OCI-LY3 (cell line): Measurements from ENCODE around the gene KRT23.
A peak's percentile ranks its signal among the peaks of the same experiment; 100 is the strongest.

Source experiments
- H2AFZ ChIP-seq: fragments of 200-600, 300-600 bp; shearing (Covaris generic); 2 replicates; pipeline ENCODE4 v1.6.0; 2014; ENCODE audit warnings: antibody characterized with exemption, low read depth, low read length
- H3K27ac ChIP-seq: fragments of 200-600, 300-600 bp; sonication (generic); 2 replicates; pipeline ENCODE4 v1.5.1; 2014; ENCODE audit warnings: mild to moderate bottlenecking, low read length, moderate library complexity, mixed read lengths
- H3K27me3 ChIP-seq: fragments of 200-600, 300-600 bp; sonication (generic); 2 replicates; pipeline ENCODE4 v1.6.1; 2014; ENCODE audit warnings: low read depth, low read length, mixed read lengths
- H3K36me3 ChIP-seq: fragments of 200-600, 300-600 bp; sonication (generic); replicated peaks from 2 replicates; pipeline ENCODE3; 2014; ENCODE audit warnings: low read depth, low read length, mixed read lengths
- H3K4me1 ChIP-seq: fragments of 300-600, 200-600 bp; sonication (generic); 2 replicates; pipeline ENCODE4 v1.6.1; 2014; ENCODE audit warnings: low read length, mixed read lengths
- H3K4me2 ChIP-seq: fragments of 200-600, 300-600 bp; sonication (generic); 2 replicates; pipeline ENCODE4 v1.6.1; 2014; ENCODE audit warnings: low read length, mixed read lengths
- H3K4me3 ChIP-seq: fragments of 300-600, 200-600 bp; sonication (generic); 2 replicates; pipeline ENCODE4 v1.5.1; 2014; ENCODE audit warnings: antibody characterized with exemption, mild to moderate bottlenecking, low read length, moderate library complexity
- H3K79me2 ChIP-seq: fragments of 300-600, 200-600 bp; shearing (Covaris generic); 2 replicates; pipeline ENCODE4 v1.6.1; 2014; ENCODE audit warnings: mild to moderate bottlenecking, low read length, mixed read lengths
- H3K9ac ChIP-seq: fragments of 300-600, 200-600 bp; shearing (Covaris generic); 2 replicates; pipeline ENCODE4 v1.6.0; 2014; ENCODE audit warnings: mild to moderate bottlenecking, low read length, moderate library complexity
- H3K9me3 ChIP-seq: fragments of 200-600, 300-600 bp; shearing (Covaris generic); 2 replicates; pipeline ENCODE4 v1.6.1; 2014; ENCODE audit warnings: low read length, mixed read lengths; ENCODE audit not compliant: insufficient read depth
- H4K20me1 ChIP-seq: fragments of 200-600, 300-600 bp; sonication (generic); 2 replicates; pipeline ENCODE4 v1.6.1; 2016; ENCODE audit warnings: low read length, mixed read lengths; ENCODE audit not compliant: insufficient read depth
- CTCF ChIP-seq: fragments of 200-600, 300-600 bp; sonication (generic); IDR thresholded peaks from 2 replicates; pipeline ENCODE4 v1.5.1; 2014; ENCODE audit warnings: antibody characterized with exemption, low read length, low read depth
- EZH2phosphoT487 ChIP-seq: fragments of 200-600 bp; shearing (Covaris generic); IDR thresholded peaks from 2 replicates; pipeline ENCODE4 v1.6.1; 2018; ENCODE audit warnings: antibody characterized with exemption, mixed run types, low read depth

KRT23 gene

GRCh38 chr17:40974366-40974765 is 36.9 kb upstream of the KRT23 start:
- peaks cover 20% of the 10 kb centered on the region for H3K27me3 ChIP-seq
- H3K4me3 ChIP-seq, result no peak overlapping the region
- H2AFZ ChIP-seq, result no peak overlapping the region
- H3K36me3 ChIP-seq, result no peaks in the 10 kb centered on the region
- no peak overlapping the region for H3K9ac ChIP-seq
- no peaks in the 10 kb centered on the region for H3K9me3 ChIP-seq
- H4K20me1 ChIP-seq, result no peaks in the 10 kb centered on the region
- no peak overlapping the region for H3K4me2 ChIP-seq
- no peak overlapping the region for H3K27ac ChIP-seq
- H3K79me2 ChIP-seq, result no peaks in the 10 kb centered on the region
- TF ChIP-seq EZH2phosphoT487, result no peak
- no peaks in the 10 kb centered on the region for H3K4me1 ChIP-seq

DNA sequence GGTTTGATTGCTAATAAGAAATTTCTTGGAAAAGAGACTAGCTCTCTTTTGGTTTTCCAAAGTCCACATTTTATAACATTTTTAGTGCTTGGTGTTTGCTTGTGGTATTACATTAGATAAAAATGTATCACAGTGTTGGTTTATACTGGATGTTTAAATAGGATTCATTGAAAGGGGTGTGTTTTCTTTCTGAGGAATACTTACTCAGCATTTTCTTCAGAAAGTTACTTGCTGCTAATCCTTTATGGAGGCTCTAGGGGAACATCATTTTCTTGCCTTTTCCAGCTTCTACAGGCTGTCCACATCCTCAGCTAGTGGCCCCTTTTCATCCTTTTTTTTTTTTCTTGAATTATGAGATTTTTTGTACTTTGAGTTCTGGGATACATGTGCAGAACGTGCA is 30.1 kb upstream of the KRT23 start:
- H3K9me3 ChIP-seq, result no peaks in the 10 kb centered on the region
- no peaks in the 10 kb centered on the region for H3K36me3 ChIP-seq
- H4K20me1 ChIP-seq, result no peaks in the 10 kb centered on the region
- H3K4me1 ChIP-seq, result no peaks in the 10 kb centered on the region
- no peak overlapping the region for H3K27ac ChIP-seq
- no peak overlapping the region for H3K9ac ChIP-seq
- no peak overlapping the region for H3K4me3 ChIP-seq
- TF ChIP-seq CTCF (no peak), EZH2phosphoT487 (no peak)
- H2AFZ ChIP-seq, result no peak overlapping the region
- no peaks in the 10 kb centered on the region for H3K79me2 ChIP-seq
- no peak overlapping the region for H3K4me2 ChIP-seq
- H3K27me3 ChIP-seq, result peaks cover 17% of the 10 kb centered on the region

GRCh38 chr17:40966848-40967247 is 29.4 kb upstream of the KRT23 start, which contains the start of gene KRT39:
Gene KRT39, minus strand, starts transcription at chr17:40966948. Its CDS starts 92 bp downstream, at chr17:40966856.
- H3K27me3 ChIP-seq, result peaks cover 10% of the 10 kb centered on the region; the same call in 1 of the 2 replicates
- H3K9ac ChIP-seq, result no peak within 1 kb of the TSS
- no peaks in the 10 kb centered on the region for H4K20me1 ChIP-seq
- no peak for TF ChIP-seq EZH2phosphoT487
- no peak for TF ChIP-seq CTCF
- no peak within 1 kb of the TSS for H2AFZ ChIP-seq
- no peaks in the 10 kb centered on the region for H3K36me3 ChIP-seq
- H3K4me3 ChIP-seq, result no peak within 1 kb of the TSS
- no peaks in the 10 kb centered on the region for H3K79me2 ChIP-seq
- no peak within 1 kb of the TSS for H3K27ac ChIP-seq
- no peaks in the 10 kb centered on the region for H3K4me1 ChIP-seq
- H3K4me2 ChIP-seq, result no peak within 1 kb of the TSS
- no peaks in the 10 kb centered on the region for H3K9me3 ChIP-seq

GRCh38 chr17:40963838-40964237 is 26.4 kb upstream of the KRT23 start:
- no peak overlapping the region for H3K4me2 ChIP-seq

More at GRCh38 chr17:40963838-40964237, 26.4 kb upstream of the KRT23 start:
- Histone ChIP-seq H3K79me2 (no peaks in the 10 kb centered on the region), H4K20me1 (no peaks in the 10 kb centered on the region), H3K27ac (no peak overlapping the region), H3K9me3 (no peaks in the 10 kb centered on the region), H3K4me1 (no peaks in the 10 kb centered on the region), H3K27me3 (peaks cover 18% of the 10 kb centered on the region; the same call in 1 of the 2 replicates), H3K4me3 (no peak overlapping the region), H3K36me3 (no peaks in the 10 kb centered on the region), H3K9ac (no peak overlapping the region), H2AFZ (no peak overlapping the region)
- TF ChIP-seq CTCF (peak; percentile 59), EZH2phosphoT487 (no peak)
